Neural cell (in vitro differentiated cells): Measurements from ENCODE around the gene ATXN2. TPM values are rescaled to one million over a fixed set of nuclear protein-coding genes. Genes with fewer than 3 reads are reported as not detected.

ENCODE experiments used
- H2AFZ ChIP-seq: fragments of 200-600, 300-800 bp; sonication (generic), shearing (Covaris generic); 2 replicates; pipeline ENCODE4 v1.6.0; 2014; ENCODE audit warnings: low read depth, mild to moderate bottlenecking, antibody characterized with exemption, low read length, moderate library complexity
- H3F3A ChIP-seq: fragments of 200-600 bp; shearing (Covaris generic); 2 replicates; pipeline ENCODE4 v1.6.1; 2016; ENCODE audit warnings: mild to moderate bottlenecking, moderate library complexity, mixed read lengths, antibody characterized with exemption, low read length; ENCODE audit not compliant: insufficient read depth, poor library complexity, severe bottlenecking
- H3K27ac ChIP-seq: fragments of 200-600, 300-800 bp; sonication (generic), shearing (Covaris generic); 2 replicates; pipeline ENCODE4 v1.5.1; 2014; ENCODE audit warnings: mild to moderate bottlenecking, low read length, moderate library complexity
- H3K27me3 ChIP-seq: fragments of 300-800, 200-600 bp; sonication (generic), shearing (Covaris generic); 2 replicates; pipeline ENCODE4 v1.6.0; 2014; ENCODE audit warnings: mild to moderate bottlenecking, low read depth, low read length, moderate library complexity; ENCODE audit not compliant: insufficient read depth
- H3K36me3 ChIP-seq: fragments of 300-800, 200-600 bp; sonication (generic), shearing (Covaris generic); 2 replicates; pipeline ENCODE4 v1.5.1; 2014; ENCODE audit warnings: mild to moderate bottlenecking, antibody characterized with exemption, low read length, moderate library complexity; ENCODE audit not compliant: insufficient read depth
- H3K4me2 ChIP-seq: fragments of 300-800, 200-600 bp; sonication (generic), shearing (Covaris generic); 2 replicates; pipeline ENCODE4 v1.6.0; 2014; ENCODE audit warnings: mild to moderate bottlenecking, low read length
- H3K4me3 ChIP-seq: fragments of 300-800, 200-600 bp; sonication (generic), shearing (Covaris generic); 2 replicates; pipeline ENCODE4 v1.5.1; 2014; ENCODE audit warnings: mild to moderate bottlenecking, low read length, moderate library complexity
- H3K79me2 ChIP-seq: fragments of 200-600 bp; shearing (Covaris generic); replicated peaks from 2 replicates; pipeline ENCODE4 v1.6.0; 2014; ENCODE audit warnings: mild to moderate bottlenecking, low read length, moderate library complexity; ENCODE audit not compliant: insufficient read depth
- H3K9ac ChIP-seq: fragments of 300-800, 200-600 bp; sonication (generic), shearing (Covaris generic); 2 replicates; pipeline ENCODE4 v1.6.1; 2016; ENCODE audit warnings: mild to moderate bottlenecking, low read length, mixed read lengths
- H3K9me2 ChIP-seq: fragments of 200-600 bp; shearing (Covaris generic); 2 replicates; pipeline ENCODE4 v1.6.1; 2016; ENCODE audit warnings: mild to moderate bottlenecking, low read length, mixed read lengths; ENCODE audit not compliant: insufficient read depth
- H3K9me3 ChIP-seq: fragments of 200-600, 300-800 bp; sonication (generic), shearing (Covaris generic); 2 replicates; pipeline ENCODE4 v1.6.1; 2016; ENCODE audit warnings: mild to moderate bottlenecking, mixed run types, low read length, moderate library complexity, mixed read lengths
- H4K20me1 ChIP-seq: fragments of 200-600 bp; shearing (Covaris generic); 2 replicates; pipeline ENCODE4 v1.6.1; 2016; ENCODE audit warnings: mild to moderate bottlenecking, mixed run types; ENCODE audit not compliant: insufficient read depth
- CTCF ChIP-seq: fragments of 450-650 bp; IDR thresholded peaks from 2 replicates; pipeline ENCODE4 v1.5.1; 2014; ENCODE audit warnings: antibody characterized with exemption, mild to moderate bottlenecking, moderate library complexity; ENCODE audit not compliant: poor library complexity, severe bottlenecking
- EP300 ChIP-seq: fragments of 450-650 bp; conservative IDR thresholded peaks from 2 replicates; pipeline ENCODE4 v1.6.1; 2014; ENCODE audit warnings: antibody characterized with exemption, mild to moderate bottlenecking, moderate library complexity; ENCODE audit not compliant: poor library complexity, severe bottlenecking
- EZH2 ChIP-seq: fragments of 200-600, 300-800 bp; shearing (Covaris generic), sonication (generic); IDR thresholded peaks from 2 replicates; pipeline ENCODE4 v1.6.1; 2014; ENCODE audit warnings: antibody characterized with exemption, low read length, borderline replicate concordance, mild to moderate bottlenecking; ENCODE audit not compliant: insufficient read depth, poor library complexity, severe bottlenecking
- MXI1 ChIP-seq: fragments of 450-650 bp; conservative IDR thresholded peaks from 2 replicates; pipeline ENCODE4 v1.6.1; 2014; ENCODE audit warnings: antibody characterized with exemption, mild to moderate bottlenecking; ENCODE audit not compliant: poor library complexity, severe bottlenecking
- POLR2AphosphoS5 ChIP-seq: IDR thresholded peaks from 2 replicates; pipeline ENCODE4 v1.6.1; 2012
- RAD21 ChIP-seq: fragments of 450-650 bp; conservative IDR thresholded peaks from 2 replicates; pipeline ENCODE4 v1.6.1; 2014; ENCODE audit warnings: antibody characterized with exemption, mild to moderate bottlenecking, moderate library complexity
- REST ChIP-seq: IDR thresholded peaks from 2 replicates; pipeline ENCODE4 v1.6.1; 2012; ENCODE audit warnings: borderline replicate concordance
- SMC3 ChIP-seq: fragments of 450-650 bp; conservative IDR thresholded peaks from 2 replicates; pipeline ENCODE4 v1.6.1; 2014; ENCODE audit warnings: antibody characterized with exemption, mild to moderate bottlenecking, moderate library complexity; ENCODE audit not compliant: poor library complexity
- TAF1 ChIP-seq: IDR thresholded peaks from 2 replicates; pipeline ENCODE4 v1.6.1; 2012; ENCODE audit warnings: low read depth
- polyA plus RNA-seq: library from polyadenylated mRNA; depleted of rRNA; stranded (reverse); fragments of >200 nt; gene quantifications from 2 replicates; pipeline ENCODE4 v1.2.3, GENCODE V29; 2014

ATXN2 gene
- polyA plus RNA-seq, 1 donor from 2014 or later: 12.6 TPM

- peaks cover 34% of the 10 kb centered on the region for H3K79me2 ChIP-seq
- no peak overlapping the region for H3K27ac ChIP-seq
- H3K9ac ChIP-seq: no peak overlapping the region
- TF ChIP-seq CTCF (no peak), REST (no peak), RAD21 (no peak), TAF1 (no peak), POLR2AphosphoS5 (no peak)
- H3K27me3 ChIP-seq: no peaks in the 10 kb centered on the region
- H3K9me2 ChIP-seq: no peaks in the 10 kb centered on the region
- no peaks in the 10 kb centered on the region for H3K36me3 ChIP-seq
- no peaks in the 10 kb centered on the region for H3K9me3 ChIP-seq
- no peak overlapping the region for H3K4me3 ChIP-seq
- no peak overlapping the region for H2AFZ ChIP-seq
- H3F3A ChIP-seq: no peaks in the 10 kb centered on the region
- H3K4me2 ChIP-seq: no peak overlapping the region
- no peaks in the 10 kb centered on the region for H4K20me1 ChIP-seq
Measured at GRCh38 chr12:111578276-111578970, 20.7 kb downstream of the ATXN2 start.

GRCh38 chr12:111574797-111575443 is 24.2 kb downstream of the ATXN2 start:
- Histone ChIP-seq H3K9me3 (no peaks in the 10 kb centered on the region), H3K27me3 (no peaks in the 10 kb centered on the region), H3K4me3 (no peak overlapping the region), H3K9me2 (no peaks in the 10 kb centered on the region), H3F3A (no peaks in the 10 kb centered on the region), H3K27ac (no peak overlapping the region), H3K36me3 (no peaks in the 10 kb centered on the region), H3K4me2 (no peak overlapping the region), H4K20me1 (no peaks in the 10 kb centered on the region), H3K79me2 (peaks cover 23% of the 10 kb centered on the region), H2AFZ (no peak overlapping the region), H3K9ac (no peak overlapping the region)
- no peak for TF ChIP-seq EZH2
- no peak for TF ChIP-seq TAF1
- TF ChIP-seq REST: no peak
- TF ChIP-seq POLR2AphosphoS5: no peak
- no peak for TF ChIP-seq RAD21
- TF ChIP-seq EP300: no peak
- no peak for TF ChIP-seq MXI1
- no peak for TF ChIP-seq SMC3
- no peak for TF ChIP-seq CTCF
